Mesodermal cell (in vitro differentiated cells): ENCODE data around the gene ITGAL.

Experiments
- H3K27ac ChIP-seq: 2 replicates; pipeline ENCODE4 v1.7.0; 2013; ENCODE audit warnings: mild to moderate bottlenecking, low read depth, low read length, moderate library complexity; ENCODE audit not compliant: severe bottlenecking
- H3K36me3 ChIP-seq: 2 replicates; pipeline ENCODE4 v1.7.1; 2013; ENCODE audit warnings: mild to moderate bottlenecking, low read length, moderate library complexity; ENCODE audit not compliant: control insufficient read depth, insufficient read depth
- H3K4me1 ChIP-seq: one replicate; pipeline ENCODE4 v1.7.1; 2013; ENCODE audit warnings: mild to moderate bottlenecking, low read length; ENCODE audit not compliant: insufficient read depth, control insufficient read depth, poor library complexity, severe bottlenecking
- H3K4me3 ChIP-seq: 2 replicates; pipeline ENCODE4 v1.7.0; 2013; ENCODE audit warnings: low read length, control low read depth, mild to moderate bottlenecking; ENCODE audit not compliant: insufficient read depth, poor library complexity, severe bottlenecking; ENCODE audit errors: extremely low read depth
- H3K9me3 ChIP-seq: 2 replicates; pipeline ENCODE4 v1.7.1; 2013; ENCODE audit warnings: mild to moderate bottlenecking, low read length, moderate library complexity; ENCODE audit not compliant: control insufficient read depth
- WGBS, 2 experiments: methylation state at CpG; one replicate each; pipeline ENCODE4 v1.1.5; 2013; ENCODE audit warnings: missing lambda C conversion rate in 2 of 2; ENCODE audit not compliant: insufficient coverage in 2 of 2; 5-methylcytosine and 5-hydroxymethylcytosine counted together

Gene ITGAL

DNA sequence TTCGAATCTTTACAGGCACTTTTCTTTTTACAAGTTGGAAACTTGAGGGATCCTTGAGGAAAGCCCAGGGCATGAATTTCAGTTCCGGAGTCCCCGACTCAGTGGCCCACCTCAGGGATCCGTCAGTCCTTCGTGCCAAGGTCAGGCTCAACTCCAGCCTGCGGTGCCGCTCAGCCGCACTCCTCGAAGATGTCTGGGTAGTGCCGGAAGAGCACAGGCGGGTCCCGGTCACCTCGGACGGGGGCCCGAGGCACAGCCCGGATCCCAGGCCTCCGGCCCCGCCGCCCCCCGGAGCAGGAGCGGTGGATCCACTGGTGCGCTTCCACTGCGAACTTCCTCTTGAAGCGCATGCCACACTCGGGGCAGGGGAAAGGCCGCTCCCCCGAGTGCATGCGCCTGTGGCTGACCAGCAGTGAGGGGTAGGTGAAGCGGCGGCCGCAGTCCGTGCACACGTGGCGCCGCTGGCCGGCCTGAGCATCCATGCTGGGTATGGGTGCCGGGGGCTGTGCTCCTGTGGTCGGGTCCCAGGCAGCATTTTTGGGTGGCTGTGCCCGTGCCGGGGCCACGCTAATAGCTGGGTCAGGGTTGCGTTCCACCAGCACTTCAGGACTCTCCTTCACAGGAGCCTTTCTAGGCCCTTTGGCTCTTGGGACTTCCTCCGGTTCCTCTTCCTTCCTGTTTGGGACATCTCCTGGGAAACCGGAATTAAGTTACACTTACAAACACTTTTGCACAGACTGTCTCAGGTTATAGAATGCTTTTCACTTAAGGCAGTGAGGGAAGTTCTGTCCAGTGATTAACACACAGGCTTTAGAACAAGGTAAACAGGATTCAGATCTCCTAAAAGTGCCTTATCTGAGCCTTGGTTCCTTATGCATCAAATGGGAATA lies 97.4 kb downstream of the ITGAL start:
- 96 to 97% methylated on average over 41 to 44 of the region's 44 CpGs for WGBS, 2 experiments
- H3K36me3 ChIP-seq: no peaks in the 10 kb centered on the region
- H3K9me3 ChIP-seq: no peaks in the 10 kb centered on the region
- peaks cover 11% of the 10 kb centered on the region for H3K4me1 ChIP-seq
- H3K4me3 ChIP-seq: no peak overlapping the region
- peak overlapping the region; percentile 49 for H3K27ac ChIP-seq

GRCh38 chr16:30570636-30571444 lies 98.3 kb downstream of the ITGAL start:
- 7 to 12% methylated on average over 9 to 12 of the region's 22 CpGs for WGBS, 2 experiments
- Histone ChIP-seq H3K4me1 (peaks cover 11% of the 10 kb centered on the region), H3K9me3 (no peaks in the 10 kb centered on the region), H3K36me3 (no peaks in the 10 kb centered on the region), H3K27ac (peak overlapping the region; percentile 86), H3K4me3 (peak overlapping the region; percentile 53)

- H3K9me3 ChIP-seq: no peaks in the 10 kb centered on the region
- peak within 1 kb of the TSS; percentile 86 for H3K27ac ChIP-seq
- peaks cover 11% of the 10 kb centered on the region for H3K4me1 ChIP-seq
- H3K4me3 ChIP-seq: peak within 1 kb of the TSS; percentile 53
- H3K36me3 ChIP-seq: peaks cover 1% of the 10 kb centered on the region
- 0 to 1% methylated on average over 47 to 48 of the region's 67 CpGs for WGBS, 2 experiments
Measured at GRCh38 chr16:30571445-30572322, 99.1 kb downstream of the ITGAL start, which contains the start of gene ZNF688. Gene ZNF688 (minus strand): TSS chr16:30571714. CDS start chr16:30571629, 85 bp downstream.
